Measurements from ENCODE around the gene KRTAP1-3.

KRTAP1-3 gene

GRCh38 chr17:40993084-40993483, 41.6 kb downstream of the KRTAP1-3 start:
- TF ChIP-seq CTCF (IDR thresholded peaks at IDR 0.05; ENCODE audit: low read depth, low read length, missing control alignments): no peak
- no peak for DNase-seq (ENCODE audit: low read depth)
- no peak overlapping the region for H3K4me3 ChIP-seq (ENCODE audit: low read depth, low read length)

- no peak for TF ChIP-seq CTCF (IDR thresholded peaks at IDR 0.05; ENCODE audit: low read depth, low read length, missing control alignments)
- no peak for DNase-seq (ENCODE audit: low read depth)
- no peak overlapping the region for H3K4me3 ChIP-seq (ENCODE audit: low read depth, low read length)
Observed at GRCh38 chr17:40992666-40993065, 42.0 kb downstream of the KRTAP1-3 start.

- H3K4me3 ChIP-seq (ENCODE audit: low read depth, low read length): no peak overlapping the region
- no peak for DNase-seq (ENCODE audit: low read depth)
- TF ChIP-seq CTCF (IDR thresholded peaks at IDR 0.05; ENCODE audit: low read depth, low read length, missing control alignments): no peak
Observed at GRCh38 chr17:40986920-40987319, 47.8 kb downstream of the KRTAP1-3 start.

- no peak within 1 kb of the TSS for H3K4me3 ChIP-seq (ENCODE audit: low read depth, low read length)
- DNase-seq (ENCODE audit: low read depth): no peak
- no peak for TF ChIP-seq CTCF (IDR thresholded peaks at IDR 0.05; ENCODE audit: low read depth, low read length, missing control alignments)
Observed at GRCh38 chr17:40984226-40984625, 50.4 kb downstream of the KRTAP1-3 start, which contains the start of gene KRT40. TSS of gene KRT40 (minus strand) at chr17:40984326. CDS start at chr17:40984273, 53 bp downstream.

Data from GM12864 (cell line).